HepG2 (cell line): ENCODE measurements around the gene FGFBP2. TPM values are rescaled to one million over a fixed set of nuclear protein-coding genes. Genes with fewer than 3 reads are reported as not detected.

Experiments
- ATAC-seq: fragments of 200-7000 bp; cut with Tn5 transposase; 3 replicates; pipeline ENCODE4 v1.9.1; 2020; ENCODE audit warnings: mild to moderate bottlenecking, moderate library complexity
- BruUV-seq: library from RNA; stranded (reverse); fragments of 400-500 nt; replicated peaks from 2 replicates; lab custom pipeline; 2021; lab: Mats Ljungman, UMichigan
- CTCF ChIA-PET: fragments of 300-600 bp; formaldehyde crosslinking; extraction: SDS; loops from one replicate; lab custom pipeline; 2021; ENCODE audit warnings: low total read pairs, inconsistent platforms, low intra/inter-chr PET ratio; lab: Yijun Ruan, JAX
- POLR2A ChIA-PET: fragments of 350-600 bp; sonication (Branson Sonifier 250); formaldehyde crosslinking; loops from one replicate; lab custom pipeline; 2020; ENCODE audit warnings: antibody characterized with exemption, inconsistent platforms; lab: Yijun Ruan, JAX
- DNase-seq: peaks from one replicate; pipeline ENCODE4 v3.0.0-alpha.2; 2015; ENCODE audit warnings: low spot score
- FAIRE-seq: peaks from 3 replicates; lab custom pipeline; 2011; peaks lifted over from hg19 to GRCh38; lab: Jason Lieb, UNC
- H2AFZ ChIP-seq: one replicate; pipeline ENCODE4 v1.6.1; 2011; ENCODE audit warnings: low read length, inconsistent platforms
- H3K27ac ChIP-seq: fragments of 300-600 bp; 3 replicates; pipeline ENCODE4 v1.8.0; 2011; ENCODE audit warnings: mixed run types, mild to moderate bottlenecking, mixed read lengths, low read length, inconsistent platforms; ENCODE audit not compliant: insufficient read depth; ENCODE audit errors: extremely low read length
- H3K27me3 ChIP-seq, 2 experiments: fragments of 200-600 bp in 1 of 2; 2 replicates in 1 of 2; 3 replicates in 1 of 2; pipeline versions ENCODE4 v1.6.0 to v1.8.0; 2011; ENCODE audit warnings: low read length in 2 of 2, mild to moderate bottlenecking in 2 of 2, moderate library complexity in 2 of 2, inconsistent platforms in 1 of 2; ENCODE audit not compliant: insufficient read depth in 2 of 2, control insufficient read depth in 1 of 2
- H3K36me3 ChIP-seq, 2 experiments: fragments of 200-600 bp in 1 of 2; replicated peaks in 1 of 2; 2 replicates in 1 of 2; 3 replicates in 1 of 2; pipeline versions ENCODE4 v1.5.1 to v1.8.0; 2011; ENCODE audit warnings: low read length in 2 of 2, inconsistent platforms in 1 of 2; ENCODE audit not compliant: insufficient read depth in 2 of 2, control insufficient read depth in 1 of 2
- H3K4me1 ChIP-seq: 2 replicates; pipeline ENCODE4 v1.5.1; 2012; ENCODE audit warnings: low read length, inconsistent platforms; ENCODE audit not compliant: insufficient read depth
- H3K4me2 ChIP-seq: 2 replicates; pipeline ENCODE4 v1.6.0; 2011; ENCODE audit warnings: low read depth, low read length, inconsistent platforms
- H3K4me3 ChIP-seq, 3 experiments: fragments of 200-600 bp in 1 of 3; sonication (generic), shearing (Covaris generic) in 1 of 3; replicated peaks in 1 of 3; 2 replicates each; pipeline ENCODE4 v1.5.1; 2011 to 2016; ENCODE audit warnings: low read length in 3 of 3, inconsistent platforms in 2 of 3, low read depth in 2 of 3, mild to moderate bottlenecking in 2 of 3, control low read depth in 1 of 3, mixed read lengths in 1 of 3; ENCODE audit not compliant: insufficient read depth in 1 of 3
- H3K79me2 ChIP-seq: one replicate; pipeline ENCODE4 v1.6.1; 2011; ENCODE audit warnings: low read length, inconsistent platforms; ENCODE audit not compliant: insufficient read depth
- H3K9ac ChIP-seq: 2 replicates; pipeline ENCODE4 v1.6.0; 2011; ENCODE audit warnings: mild to moderate bottlenecking, low read depth, low read length, inconsistent platforms; ENCODE audit not compliant: insufficient read depth
- H3K9me3 ChIP-seq: 2 replicates; pipeline ENCODE4 v1.5.1; 2012; ENCODE audit warnings: mild to moderate bottlenecking, low read length
- H4K20me1 ChIP-seq: 2 replicates; pipeline ENCODE4 v1.6.0; 2011; ENCODE audit warnings: inconsistent platforms, mild to moderate bottlenecking, low read length, moderate library complexity; ENCODE audit not compliant: insufficient read depth
- CAMTA2 ChIP-seq: sonication (generic); formaldehyde crosslinking; IDR thresholded peaks from 2 replicates; pipeline ENCODE4 v1.4.0; 2020; ENCODE audit warnings: mild to moderate bottlenecking, missing genetic modification reagents, borderline replicate concordance
- DR1 ChIP-seq: sonication (generic); formaldehyde crosslinking; IDR thresholded peaks from 2 replicates; pipeline ENCODE4 v1.8.0; 2021; ENCODE audit warnings: mild to moderate bottlenecking, missing genetic modification reagents, inconsistent platforms
- FOXK1 ChIP-seq: sonication (generic); formaldehyde crosslinking; IDR thresholded peaks from 2 replicates; pipeline ENCODE4 v1.4.0; 2020; ENCODE audit warnings: low read depth, missing genetic modification reagents, borderline replicate concordance
- HDAC2 ChIP-seq: sonication (generic); formaldehyde crosslinking; IDR thresholded peaks from 2 replicates; pipeline ENCODE4 v1.4.0; 2020; ENCODE audit warnings: missing genetic modification reagents
- ISL2 ChIP-seq: sonication (generic); formaldehyde crosslinking; IDR thresholded peaks from 2 replicates; pipeline ENCODE4 v1.5.0; 2020; ENCODE audit warnings: missing genetic modification reagents
- KMT2A ChIP-seq: sonication (generic); formaldehyde crosslinking; IDR thresholded peaks from 2 replicates; pipeline ENCODE4 v1.4.0; 2020; ENCODE audit warnings: missing genetic modification reagents
- NR2F6 ChIP-seq, 2 experiments: IDR thresholded peaks; 2 replicates each; pipeline ENCODE4 v1.6.1; 2016; ENCODE audit warnings: antibody characterized with exemption in 1 of 2, mild to moderate bottlenecking in 1 of 2
- SMARCC2 ChIP-seq: fragments of 450-650 bp; IDR thresholded peaks from 2 replicates; pipeline ENCODE4 v1.6.1; 2017; ENCODE audit warnings: antibody characterized with exemption, mild to moderate bottlenecking
- SP140L ChIP-seq: sonication (generic); formaldehyde crosslinking; IDR thresholded peaks from 2 replicates; pipeline ENCODE4 v1.4.0; 2020; ENCODE audit warnings: missing genetic modification reagents, borderline replicate concordance
- STAT5B ChIP-seq: sonication (generic); formaldehyde crosslinking; IDR thresholded peaks from 2 replicates; pipeline ENCODE4 v1.4.0; 2020; ENCODE audit warnings: missing genetic modification reagents
- ZFP82 ChIP-seq: sonication (generic); formaldehyde crosslinking; IDR thresholded peaks from 2 replicates; pipeline ENCODE4 v1.5.1; 2020; ENCODE audit warnings: mild to moderate bottlenecking, missing genetic modification reagents, borderline replicate concordance
- ZNF562 ChIP-seq: sonication (generic); formaldehyde crosslinking; IDR thresholded peaks from 2 replicates; pipeline ENCODE4 v1.8.0; 2022; ENCODE audit warnings: missing genetic modification reagents, borderline replicate concordance
- ZNF572 ChIP-seq: sonication (generic); formaldehyde crosslinking; IDR thresholded peaks from 2 replicates; pipeline ENCODE4 v1.5.1; 2020; ENCODE audit warnings: mild to moderate bottlenecking, missing genetic modification reagents
- ZNF747 ChIP-seq: sonication (generic); formaldehyde crosslinking; IDR thresholded peaks from 2 replicates; pipeline ENCODE4 v1.8.1; 2023; ENCODE audit warnings: missing genetic modification reagents, mild to moderate bottlenecking, borderline replicate concordance
- ZNF850 ChIP-seq: sonication (generic); formaldehyde crosslinking; conservative IDR thresholded peaks from 2 replicates; pipeline ENCODE4 v1.9.0; 2021; ENCODE audit warnings: mild to moderate bottlenecking, missing genetic modification reagents
- WGBS: methylation state at CpG from one replicate; pipeline ENCODE4 v1.1.6; 2017; ENCODE audit warnings: low lambda C conversion rate; 5-methylcytosine and 5-hydroxymethylcytosine counted together
- in situ Hi-C: cut with HindIII; loops from 2 replicates; pipeline ENCODE4 v1.10.0; 2017; ENCODE audit warnings: low pct_unique_long_range_greater_than_20kb; ENCODE audit not compliant: extremely low pct_ligation_motif_present
- intact Hi-C: fragments of 100-400 bp; cut with micrococcal nuclease; formaldehyde crosslinking; loops from one replicate; pipeline ENCODE4 v1.10.0; 2022; ENCODE audit not compliant: unreplicated experiment
- polyA plus RNA-seq, 8 experiments: library from polyadenylated mRNA; depleted of rRNA in 3 of 8; stranded (reverse) in 7 of 8; unstranded in 1 of 8; fragments of >200 nt; fragmentation: Illumina TruSeq in 4 of 8; extraction: Trizol in 4 of 8; gene quantifications; 2 replicates each; pipeline versions ENCODE4 v1.2.1 to v1.2.3, GENCODE V29; 2011 to 2016; ENCODE audit warnings: low read depth in 4 of 8, missing spikeins in 1 of 8, mixed read lengths in 1 of 8; ENCODE audit not compliant: insufficient read depth in 1 of 8
- total RNA-seq, 5 experiments: library from RNA; depleted of rRNA; stranded (reverse); fragments of >200 nt; fragmentation: Illumina TruSeq; extraction: Trizol; gene quantifications; 2 replicates each; pipeline ENCODE4 v1.2.3, GENCODE V29; 2016; ENCODE audit warnings: low read depth in 1 of 5

FGFBP2 gene
- total and polyA plus RNA-seq, 2 of the 13 experiments (the other 11 are each of a cell fraction or from before 2014, with no cell fraction given) = not detected

DNA sequence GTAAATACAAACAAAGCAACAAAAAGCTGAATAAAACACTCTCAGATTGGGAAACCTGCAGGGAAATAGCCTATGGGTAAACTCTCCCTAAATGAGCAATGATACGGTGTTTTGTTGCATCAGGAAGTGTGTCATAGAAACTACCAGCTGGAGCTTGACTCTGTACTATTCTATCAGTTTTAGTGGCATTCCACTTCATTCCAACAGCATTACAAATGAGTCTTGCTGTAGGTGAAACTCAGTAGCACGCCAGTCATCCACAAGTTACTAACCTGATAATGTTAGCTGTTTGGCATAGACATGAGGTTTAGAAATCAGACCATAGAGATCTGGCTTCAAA is 49.4 kb downstream of the FGFBP2 start:
- FAIRE-seq (no peak), ATAC-seq (no peak), DNase-seq (no peak)
- H3K9ac ChIP-seq = no peak overlapping the region
- no peaks in the 10 kb centered on the region for H3K36me3 ChIP-seq
- ChIA-PET CTCF (no interaction called here), POLR2A (no interaction called here)
- in situ Hi-C loops (no loop called here), intact Hi-C loops (no loop called here)
- BruUV-seq = no TSS peak
- no peaks in the 10 kb centered on the region for H4K20me1 ChIP-seq
- H3K27me3 ChIP-seq = peaks cover 0 to 11% of the 10 kb centered on the region in 2 experiments; a peak in 1 of 5 replicates
- no peak overlapping the region for H3K27ac ChIP-seq
- no peak for TF ChIP-seq ZNF850
- no peak for TF ChIP-seq ZNF747 (CRISPR knock-in tag)
- no peak for TF ChIP-seq FOXK1 (CRISPR knock-in tag)
- TF ChIP-seq CAMTA2 = no peak
- no peak for TF ChIP-seq ISL2 (CRISPR knock-in tag)
- TF ChIP-seq NR2F6 (IDR thresholded peaks at IDR 0.05) = no peak
- no peak for TF ChIP-seq NR2F6 (CRISPR knock-in tag; IDR thresholded peaks at IDR 0.05)
- no peak for TF ChIP-seq KMT2A (CRISPR knock-in tag)
- no peak for TF ChIP-seq ZFP82 (CRISPR knock-in tag)
- TF ChIP-seq SMARCC2 = no peak
- TF ChIP-seq STAT5B (CRISPR knock-in tag) = no peak
- TF ChIP-seq SP140L (CRISPR knock-in tag) = no peak
- TF ChIP-seq HDAC2 (CRISPR knock-in tag) = no peak
- no peak for TF ChIP-seq DR1 (CRISPR knock-in tag)
- TF ChIP-seq ZNF572 (CRISPR knock-in tag) = no peak
- no peak for TF ChIP-seq ZNF562 (CRISPR knock-in tag)
- no peaks in the 10 kb centered on the region for H3K9me3 ChIP-seq
- no peaks in the 10 kb centered on the region for H3K4me1 ChIP-seq
- 4% methylated on average over 2 of the region's 2 CpGs for WGBS
- H3K4me2 ChIP-seq = no peak overlapping the region
- H3K79me2 ChIP-seq = no peaks in the 10 kb centered on the region
- H2AFZ ChIP-seq = no peak overlapping the region
- H3K4me3 ChIP-seq = no peak overlapping the region
